ENCODE data around the gene APBB2. TPM values are rescaled to one million over a fixed set of nuclear protein-coding genes. Genes with fewer than 3 reads are reported as not detected.

Gene APBB2
- total and polyA plus RNA-seq, 10 of the 15 experiments (the other 5 are each of a cell fraction or from before 2014, with no cell fraction given): 2.7 to 24.6 (median 19.0) TPM

DNA sequence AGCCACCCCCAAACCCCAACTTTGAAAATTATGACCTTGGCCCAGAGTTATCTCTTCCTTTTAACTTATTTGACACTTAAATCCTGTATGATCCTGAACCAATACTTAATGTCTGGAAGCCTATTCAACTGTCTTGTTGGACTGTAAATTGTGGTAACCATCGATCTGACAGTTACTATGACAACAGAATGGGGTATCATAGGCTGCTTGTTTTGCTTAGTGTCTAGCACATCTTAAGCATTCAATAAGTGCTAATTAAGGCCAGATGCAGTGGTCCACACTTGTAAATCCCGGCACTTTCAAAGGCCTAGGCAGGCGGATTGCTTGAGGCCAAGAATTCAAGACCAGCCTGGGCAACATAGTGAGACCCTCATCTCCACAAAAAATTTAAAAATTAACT lies 175.0 kb downstream of the APBB2 start:
- FAIRE-seq (no peak), DNase-seq (ENCODE audit: low read depth, low spot score) (no peak), ATAC-seq (no peak)
- ChIA-PET RAD21 (ENCODE audit: unreplicated experiment) (no interaction called here), CTCF (interaction anchor here (1.0 kb wide), 1 partner anchor 60 kb away, joined by 6 read pairs; no protein-coding TSS in a partner anchor), SMC1A (ENCODE audit: uncharacterized antibody, unreplicated experiment) (interaction anchor here (1.6 kb wide), 1 partner anchor 32 kb away, joined by 5 read pairs; no protein-coding TSS in a partner anchor), POLR2A (interaction anchor here (0.6 kb wide), 2 partner anchors 85 to 115 kb away, joined by 3 read pairs; no protein-coding TSS in a partner anchor)
- Histone ChIP-seq H3K79me2 (ENCODE audit: control insufficient read depth, insufficient read depth, low read length) (no peaks in the 10 kb centered on the region), H3K4me2 (ENCODE audit: control insufficient read depth, insufficient read depth) (no peak overlapping the region), H3K36me3 (ENCODE audit: control insufficient read depth in 2 of 2, insufficient read depth in 2 of 2, low read length in 1 of 2) (no peaks in the 10 kb centered on the region; a peak in 1 of 4 replicates), H3K4me1 (ENCODE audit: control insufficient read depth, insufficient read depth, low read length) (no peaks in the 10 kb centered on the region), H3K27me3 (replicated peaks in 1 of 2; ENCODE audit: control insufficient read depth in 2 of 2, insufficient read depth in 2 of 2, low read length in 1 of 2) (no peaks in the 10 kb centered on the region), H2AFZ (ENCODE audit: control insufficient read depth, low read depth, low read length) (no peak overlapping the region), H3K27ac (ENCODE audit: control insufficient read depth, insufficient read depth) (no peak overlapping the region), H3K4me3 (no peak overlapping the region), H3K9me3 (replicated peaks; ENCODE audit: control insufficient read depth, insufficient read depth, low read length) (no peaks in the 10 kb centered on the region; the same call in 2 of the 3 replicates), H3K9ac (ENCODE audit: control insufficient read depth, insufficient read depth, low read length) (no peak overlapping the region), H4K20me1 (ENCODE audit: control insufficient read depth, insufficient read depth) (no peaks in the 10 kb centered on the region)
- 87% methylated on average over 3 of the region's 3 CpGs for WGBS (ENCODE audit: insufficient coverage, insufficient replicate concordance, low lambda C conversion rate, missing lambda C conversion rate)
- TF ChIP-seq ATF7 (IDR thresholded peaks at IDR 0.05; ENCODE audit: low read depth) (no peak), MLLT1 (IDR thresholded peaks at IDR 0.05) (no peak), NBN (IDR thresholded peaks at IDR 0.05) (no peak), WRNIP1 (IDR thresholded peaks at IDR 0.05; ENCODE audit: borderline replicate concordance, low read depth, low read length) (no peak), CHD4 (IDR thresholded peaks at IDR 0.05) (no peak), RAD51 (IDR thresholded peaks at IDR 0.05) (no peak), ELK1 (IDR thresholded peaks at IDR 0.05; ENCODE audit: low read depth, low read length) (no peak), RFX5 (IDR thresholded peaks at IDR 0.05; ENCODE audit: low read depth, low read length) (no peak)
- no TSS peak for BruUV-seq (replicated peaks)
- in situ Hi-C loops (cut with MboI) (no loop called here), intact Hi-C loops (cut with micrococcal nuclease; ENCODE audit: unreplicated experiment) (no loop called here)
